Right lobe of liver (tissue), 4 donors: ENCODE measurements around the gene RBM45.

ENCODE experiments used
- POLR2A ChIP-seq: fragments of 450-650 bp; IDR thresholded peaks from one replicate; pipeline ENCODE4 v1.6.1; 2017; ENCODE audit warnings: antibody characterized with exemption, mild to moderate bottlenecking
- TF ChIP-seq, protein P1 (sequence below), 4 donors: fragments of 200-600 bp in 3 of 4; fragments of 450-650 bp in 1 of 4; IDR thresholded peaks; one replicate each; pipeline versions ENCODE4 v1.5.1 to v1.8.0; 2016 to 2022; ENCODE audit warnings: antibody characterized with exemption in 4 of 4, mild to moderate bottlenecking in 2 of 4
- donor health status: DM: no; HTN: no; CAD: no.
- donor health status: DM: no; HTN: no; CAD: no.
- donor health status: DM: no; HTN: yes; CAD: no.

DNA sequence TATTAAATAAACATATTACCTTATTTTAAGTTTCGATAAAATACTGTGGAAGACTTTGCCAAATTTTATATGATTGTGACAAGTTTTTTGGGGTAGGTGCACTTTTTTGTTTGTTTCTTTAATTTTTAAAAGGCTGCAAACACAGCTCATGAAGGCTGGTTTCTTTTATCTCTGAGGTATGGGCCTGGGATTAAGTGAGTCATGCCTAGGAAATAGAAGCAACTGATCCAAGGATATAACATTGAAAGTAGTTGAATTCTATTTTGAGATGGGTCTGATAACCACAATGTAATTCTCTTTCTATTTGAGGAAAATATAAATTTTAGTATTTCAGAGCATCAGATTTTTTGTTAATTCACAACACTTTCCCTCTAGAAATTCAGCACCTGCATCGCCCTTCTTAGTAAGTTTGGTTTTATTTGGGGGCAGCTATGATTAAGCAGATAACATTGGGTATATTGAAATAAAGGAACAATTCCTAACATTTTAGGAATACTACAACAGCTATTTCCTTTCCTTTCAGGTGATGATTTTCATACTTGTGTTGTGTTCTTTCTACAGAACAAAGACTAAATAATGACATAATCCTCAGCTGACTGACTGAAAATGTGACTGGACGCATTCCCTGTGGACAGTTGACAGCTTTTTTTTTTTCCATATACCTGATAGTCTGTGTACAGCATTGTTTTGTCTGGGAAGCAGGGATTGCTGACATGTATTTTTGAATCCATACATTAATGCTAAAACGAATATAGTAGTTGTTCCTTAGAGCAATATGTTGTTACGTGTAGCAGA lies 16.8 kb downstream of the RBM45 start:
- TF ChIP-seq, protein P1, sequence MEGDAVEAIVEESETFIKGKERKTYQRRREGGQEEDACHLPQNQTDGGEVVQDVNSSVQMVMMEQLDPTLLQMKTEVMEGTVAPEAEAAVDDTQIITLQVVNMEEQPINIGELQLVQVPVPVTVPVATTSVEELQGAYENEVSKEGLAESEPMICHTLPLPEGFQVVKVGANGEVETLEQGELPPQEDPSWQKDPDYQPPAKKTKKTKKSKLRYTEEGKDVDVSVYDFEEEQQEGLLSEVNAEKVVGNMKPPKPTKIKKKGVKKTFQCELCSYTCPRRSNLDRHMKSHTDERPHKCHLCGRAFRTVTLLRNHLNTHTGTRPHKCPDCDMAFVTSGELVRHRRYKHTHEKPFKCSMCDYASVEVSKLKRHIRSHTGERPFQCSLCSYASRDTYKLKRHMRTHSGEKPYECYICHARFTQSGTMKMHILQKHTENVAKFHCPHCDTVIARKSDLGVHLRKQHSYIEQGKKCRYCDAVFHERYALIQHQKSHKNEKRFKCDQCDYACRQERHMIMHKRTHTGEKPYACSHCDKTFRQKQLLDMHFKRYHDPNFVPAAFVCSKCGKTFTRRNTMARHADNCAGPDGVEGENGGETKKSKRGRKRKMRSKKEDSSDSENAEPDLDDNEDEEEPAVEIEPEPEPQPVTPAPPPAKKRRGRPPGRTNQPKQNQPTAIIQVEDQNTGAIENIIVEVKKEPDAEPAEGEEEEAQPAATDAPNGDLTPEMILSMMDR (IDR thresholded peaks at IDR 0.05): no peak
- no peak for TF ChIP-seq POLR2A
